HepG2 (cell line): ENCODE data around the gene SLC35F1. TPM values are rescaled to one million over a fixed set of nuclear protein-coding genes. Genes with fewer than 3 reads are reported as not detected.

Source experiments
- ATAC-seq: fragments of 200-7000 bp; cut with Tn5 transposase; 3 replicates; pipeline ENCODE4 v1.9.1; 2020; ENCODE audit warnings: mild to moderate bottlenecking, moderate library complexity
- BruUV-seq: library from RNA; stranded (reverse); fragments of 400-500 nt; replicated peaks from 2 replicates; lab custom pipeline; 2021; lab: Mats Ljungman, UMichigan
- CTCF ChIA-PET: fragments of 300-600 bp; formaldehyde crosslinking; extraction: SDS; loops from one replicate; lab custom pipeline; 2021; ENCODE audit warnings: low total read pairs, inconsistent platforms, low intra/inter-chr PET ratio; lab: Yijun Ruan, JAX
- POLR2A ChIA-PET: fragments of 350-600 bp; sonication (Branson Sonifier 250); formaldehyde crosslinking; loops from one replicate; lab custom pipeline; 2020; ENCODE audit warnings: antibody characterized with exemption, inconsistent platforms; lab: Yijun Ruan, JAX
- DNase-seq: peaks from one replicate; pipeline ENCODE4 v3.0.0-alpha.2; 2015; ENCODE audit warnings: low spot score
- FAIRE-seq: peaks from 3 replicates; lab custom pipeline; 2011; peaks lifted over from hg19 to GRCh38; lab: Jason Lieb, UNC
- H2AFZ ChIP-seq: one replicate; pipeline ENCODE4 v1.6.1; 2011; ENCODE audit warnings: low read length, inconsistent platforms
- H3K27ac ChIP-seq: fragments of 300-600 bp; 3 replicates; pipeline ENCODE4 v1.8.0; 2011; ENCODE audit warnings: mixed run types, mild to moderate bottlenecking, mixed read lengths, low read length, inconsistent platforms; ENCODE audit not compliant: insufficient read depth; ENCODE audit errors: extremely low read length
- H3K27me3 ChIP-seq, 2 experiments: fragments of 200-600 bp in 1 of 2; 2 replicates in 1 of 2; 3 replicates in 1 of 2; pipeline versions ENCODE4 v1.6.0 to v1.8.0; 2011; ENCODE audit warnings: low read length in 2 of 2, mild to moderate bottlenecking in 2 of 2, moderate library complexity in 2 of 2, inconsistent platforms in 1 of 2; ENCODE audit not compliant: insufficient read depth in 2 of 2, control insufficient read depth in 1 of 2
- H3K36me3 ChIP-seq, 2 experiments: fragments of 200-600 bp in 1 of 2; replicated peaks in 1 of 2; 2 replicates in 1 of 2; 3 replicates in 1 of 2; pipeline versions ENCODE4 v1.5.1 to v1.8.0; 2011; ENCODE audit warnings: low read length in 2 of 2, inconsistent platforms in 1 of 2; ENCODE audit not compliant: insufficient read depth in 2 of 2, control insufficient read depth in 1 of 2
- H3K4me1 ChIP-seq: 2 replicates; pipeline ENCODE4 v1.5.1; 2012; ENCODE audit warnings: low read length, inconsistent platforms; ENCODE audit not compliant: insufficient read depth
- H3K4me2 ChIP-seq: 2 replicates; pipeline ENCODE4 v1.6.0; 2011; ENCODE audit warnings: low read depth, low read length, inconsistent platforms
- H3K4me3 ChIP-seq, 3 experiments: fragments of 200-600 bp in 1 of 3; sonication (generic), shearing (Covaris generic) in 1 of 3; replicated peaks in 1 of 3; 2 replicates each; pipeline ENCODE4 v1.5.1; 2011 to 2016; ENCODE audit warnings: low read length in 3 of 3, inconsistent platforms in 2 of 3, low read depth in 2 of 3, mild to moderate bottlenecking in 2 of 3, control low read depth in 1 of 3, mixed read lengths in 1 of 3; ENCODE audit not compliant: insufficient read depth in 1 of 3
- H3K79me2 ChIP-seq: one replicate; pipeline ENCODE4 v1.6.1; 2011; ENCODE audit warnings: low read length, inconsistent platforms; ENCODE audit not compliant: insufficient read depth
- H3K9ac ChIP-seq: 2 replicates; pipeline ENCODE4 v1.6.0; 2011; ENCODE audit warnings: mild to moderate bottlenecking, low read depth, low read length, inconsistent platforms; ENCODE audit not compliant: insufficient read depth
- H3K9me3 ChIP-seq: 2 replicates; pipeline ENCODE4 v1.5.1; 2012; ENCODE audit warnings: mild to moderate bottlenecking, low read length
- H4K20me1 ChIP-seq: 2 replicates; pipeline ENCODE4 v1.6.0; 2011; ENCODE audit warnings: inconsistent platforms, mild to moderate bottlenecking, low read length, moderate library complexity; ENCODE audit not compliant: insufficient read depth
- CBX1 ChIP-seq: IDR thresholded peaks from one replicate; pipeline ENCODE4 v1.6.1; 2016; ENCODE audit warnings: antibody characterized with exemption, low read depth
- ELF3 ChIP-seq: IDR thresholded peaks from 2 replicates; pipeline ENCODE4 v1.6.1; 2016; ENCODE audit warnings: missing genetic modification reagents, missing compliant biosample characterization
- FOXM1 ChIP-seq: sonication (generic); formaldehyde crosslinking; IDR thresholded peaks from 2 replicates; pipeline ENCODE4 v1.5.0; 2020; ENCODE audit warnings: missing genetic modification reagents
- HNRNPLL ChIP-seq: fragments of 200-400 bp; formaldehyde crosslinking; IDR thresholded peaks from 2 replicates; pipeline ENCODE4 v1.6.1; 2017; ENCODE audit warnings: mild to moderate bottlenecking, low read depth, low read length; ENCODE audit not compliant: poor library complexity, severe bottlenecking
- RORA ChIP-seq: sonication (generic); formaldehyde crosslinking; IDR thresholded peaks from 2 replicates; pipeline ENCODE4 v1.5.0; 2020; ENCODE audit warnings: mild to moderate bottlenecking, missing genetic modification reagents, moderate library complexity
- RXRB ChIP-seq: IDR thresholded peaks from 2 replicates; pipeline ENCODE4 v1.6.1; 2016; ENCODE audit warnings: borderline replicate concordance, missing genetic modification reagents, missing compliant biosample characterization
- SNAPC2 ChIP-seq: sonication (generic); formaldehyde crosslinking; IDR thresholded peaks from 2 replicates; pipeline ENCODE4 v1.8.1; 2022; ENCODE audit warnings: mild to moderate bottlenecking, missing genetic modification reagents
- ZBTB25 ChIP-seq: IDR thresholded peaks from 2 replicates; pipeline ENCODE4 v1.6.1; 2018; ENCODE audit warnings: missing genetic modification reagents
- ZBTB37 ChIP-seq: sonication (generic); formaldehyde crosslinking; IDR thresholded peaks from 2 replicates; pipeline ENCODE4 v1.4.0; 2020; ENCODE audit warnings: mild to moderate bottlenecking, missing genetic modification reagents
- ZBTB38 ChIP-seq: sonication (generic); formaldehyde crosslinking; IDR thresholded peaks from 2 replicates; pipeline ENCODE4 v1.5.1; 2020; ENCODE audit warnings: mild to moderate bottlenecking, missing genetic modification reagents
- ZBTB44 ChIP-seq: sonication (generic); formaldehyde crosslinking; IDR thresholded peaks from 2 replicates; pipeline ENCODE4 v1.4.0; 2020; ENCODE audit warnings: missing genetic modification reagents
- ZFYVE20 ChIP-seq: sonication (generic); formaldehyde crosslinking; IDR thresholded peaks from 2 replicates; pipeline ENCODE4 v1.8.0; 2023; ENCODE audit warnings: low read depth, mild to moderate bottlenecking, moderate library complexity, missing genetic modification reagents, borderline replicate concordance
- ZNF17 ChIP-seq: sonication (generic); formaldehyde crosslinking; IDR thresholded peaks from 2 replicates; pipeline ENCODE4 v1.5.0; 2020; ENCODE audit warnings: mild to moderate bottlenecking, missing genetic modification reagents
- ZNF576 ChIP-seq: sonication (generic); formaldehyde crosslinking; IDR thresholded peaks from 2 replicates; pipeline ENCODE4 v1.4.0; 2020; ENCODE audit warnings: mild to moderate bottlenecking, missing genetic modification reagents
- ZNF670 ChIP-seq: sonication (generic); formaldehyde crosslinking; IDR thresholded peaks from 2 replicates; pipeline ENCODE4 v1.8.0; 2022; ENCODE audit warnings: mild to moderate bottlenecking, missing genetic modification reagents, borderline replicate concordance
- ZNF678 ChIP-seq: sonication (generic); formaldehyde crosslinking; IDR thresholded peaks from 2 replicates; pipeline ENCODE4 v1.4.0; 2020; ENCODE audit warnings: mild to moderate bottlenecking, missing genetic modification reagents
- ZNF784 ChIP-seq: sonication (generic); formaldehyde crosslinking; IDR thresholded peaks from 2 replicates; pipeline ENCODE4 v1.5.1; 2020; ENCODE audit warnings: missing genetic modification reagents, mild to moderate bottlenecking, borderline replicate concordance
- ZNF850 ChIP-seq: sonication (generic); formaldehyde crosslinking; conservative IDR thresholded peaks from 2 replicates; pipeline ENCODE4 v1.9.0; 2021; ENCODE audit warnings: mild to moderate bottlenecking, missing genetic modification reagents
- ZSCAN12 ChIP-seq: sonication (generic); formaldehyde crosslinking; IDR thresholded peaks from 2 replicates; pipeline ENCODE4 v1.9.0; 2021; ENCODE audit warnings: mild to moderate bottlenecking, missing genetic modification reagents
- WGBS: methylation state at CpG from one replicate; pipeline ENCODE4 v1.1.6; 2017; ENCODE audit warnings: low lambda C conversion rate; 5-methylcytosine and 5-hydroxymethylcytosine counted together
- in situ Hi-C: cut with HindIII; loops from 2 replicates; pipeline ENCODE4 v1.10.0; 2017; ENCODE audit warnings: low pct_unique_long_range_greater_than_20kb; ENCODE audit not compliant: extremely low pct_ligation_motif_present
- intact Hi-C: fragments of 100-400 bp; cut with micrococcal nuclease; formaldehyde crosslinking; loops from one replicate; pipeline ENCODE4 v1.10.0; 2022; ENCODE audit not compliant: unreplicated experiment
- polyA plus RNA-seq, 8 experiments: library from polyadenylated mRNA; depleted of rRNA in 3 of 8; stranded (reverse) in 7 of 8; unstranded in 1 of 8; fragments of >200 nt; fragmentation: Illumina TruSeq in 4 of 8; extraction: Trizol in 4 of 8; gene quantifications; 2 replicates each; pipeline versions ENCODE4 v1.2.1 to v1.2.3, GENCODE V29; 2011 to 2016; ENCODE audit warnings: low read depth in 4 of 8, missing spikeins in 1 of 8, mixed read lengths in 1 of 8; ENCODE audit not compliant: insufficient read depth in 1 of 8
- total RNA-seq, 5 experiments: library from RNA; depleted of rRNA; stranded (reverse); fragments of >200 nt; fragmentation: Illumina TruSeq; extraction: Trizol; gene quantifications; 2 replicates each; pipeline ENCODE4 v1.2.3, GENCODE V29; 2016; ENCODE audit warnings: low read depth in 1 of 5

SLC35F1 gene
- total and polyA plus RNA-seq, 2 of the 13 experiments (the other 11 are each of a cell fraction or from before 2014, with no cell fraction given), result 0.01 TPM; not detected in 1

- TF ChIP-seq HNRNPLL, result no peak
- TF ChIP-seq ZBTB25 (CRISPR knock-in tag), result no peak
- no peak for TF ChIP-seq ZBTB37 (CRISPR knock-in tag)
- no peak for TF ChIP-seq RXRB (CRISPR knock-in tag)
Measured at GRCh38 chr6:118324116-118324515, 417.1 kb downstream of the SLC35F1 start (continued).

GRCh38 chr6:118325220-118325860 lies 418.3 kb downstream of the SLC35F1 start:
- BruUV-seq, result no TSS peak
- no peak for FAIRE-seq
- Histone ChIP-seq H3K27ac (no peak overlapping the region), H3K4me2 (no peak overlapping the region), H3K4me3 (no peak overlapping the region), H3K27me3 (no peaks in the 10 kb centered on the region), H3K36me3 (no peaks in the 10 kb centered on the region), H4K20me1 (no peaks in the 10 kb centered on the region), H3K79me2 (no peaks in the 10 kb centered on the region), H2AFZ (no peak overlapping the region), H3K9me3 (no peaks in the 10 kb centered on the region), H3K4me1 (no peaks in the 10 kb centered on the region), H3K9ac (no peak overlapping the region)
- POLR2A ChIA-PET, result no interaction called here
- intact Hi-C loops (no loop called here), in situ Hi-C loops (no loop called here)
- no peak for DNase-seq
- ATAC-seq, result no peak
- 34% methylated on average over 10 of the region's 10 CpGs for WGBS
- no peak for TF ChIP-seq ZNF17 (CRISPR knock-in tag)
- no peak for TF ChIP-seq ZSCAN12
- no peak for TF ChIP-seq SNAPC2 (CRISPR knock-in tag)
- no peak for TF ChIP-seq CBX1
- TF ChIP-seq ZBTB44, result no peak
- no peak for TF ChIP-seq ZNF678 (CRISPR knock-in tag)
- TF ChIP-seq ZNF784 (CRISPR knock-in tag), result no peak
- TF ChIP-seq ELF3 (CRISPR knock-in tag), result no peak
- no peak for TF ChIP-seq ZBTB38 (CRISPR knock-in tag)
- TF ChIP-seq RORA (CRISPR knock-in tag), result no peak
- TF ChIP-seq FOXM1 (CRISPR knock-in tag), result no peak
- no peak for TF ChIP-seq ZNF670 (CRISPR knock-in tag)
- TF ChIP-seq ZFYVE20 (CRISPR knock-in tag), result no peak
- TF ChIP-seq ZNF576, result no peak
- TF ChIP-seq ZNF850 (CRISPR knock-in tag), result no peak
- CTCF ChIA-PET, result no interaction called here
